ENCODE data around the gene CD83. TPM values are rescaled to one million over a fixed set of nuclear protein-coding genes. Genes with fewer than 3 reads are reported as not detected.
"Not testable (repeated sequence)": the region's sequence is repeated elsewhere in the genome, so short reads cannot be mapped to it uniquely, and the experiment has no call there.

The CD83 gene
- total RNA-seq = 3.3 and 6.6 TPM in 2 replicates
- 4.5 and 4.7 TPM in 2 replicates for polyA plus RNA-seq

GRCh38 chr6:14117158-14118090 lies at the start of gene CD83:
TSS of gene CD83 (plus strand) at chr6:14117772. CDS start at chr6:14117812, 40 bp downstream.
- H3K27ac ChIP-seq = no peak within 1 kb of the TSS
- peak within 1 kb of the TSS; percentile 52 for H3K4me3 ChIP-seq
- no peaks in the 10 kb centered on the region for H3K9me3 ChIP-seq (ENCODE audit: low read depth)
- H3K4me1 ChIP-seq (ENCODE audit: low read depth) = no peaks in the 10 kb centered on the region
- no peaks in the 10 kb centered on the region for H3K36me3 ChIP-seq
- DNase-seq (ENCODE audit: low read depth in 1 of 2, low spot score in 1 of 2) = peak; percentile 48 to 74
- H3K27me3 ChIP-seq = no peaks in the 10 kb centered on the region
- peak; percentile 19 for TF ChIP-seq CTCF (IDR thresholded peaks at IDR 0.05; ENCODE audit: low read depth, low read length)

GRCh38 chr6:14068133-14068532 lies 49.4 kb upstream of the CD83 start:
- no peaks in the 10 kb centered on the region for H3K9me3 ChIP-seq (ENCODE audit: low read depth)
- no peaks in the 10 kb centered on the region for H3K36me3 ChIP-seq
- H3K4me3 ChIP-seq = no peak overlapping the region
- no peaks in the 10 kb centered on the region for H3K4me1 ChIP-seq (ENCODE audit: low read depth)
- TF ChIP-seq CTCF (IDR thresholded peaks at IDR 0.05; ENCODE audit: low read depth, low read length) = no peak
- H3K27me3 ChIP-seq = no peaks in the 10 kb centered on the region
- peak in 1 of 2 donors; percentile 90 for DNase-seq (ENCODE audit: low read depth in 1 of 2, low spot score in 1 of 2)
- H3K27ac ChIP-seq = no peak overlapping the region

GRCh38 chr6:14068623-14069022 lies 48.9 kb upstream of the CD83 start:
- Histone ChIP-seq H3K4me3 (no peak overlapping the region), H3K27ac (no peak overlapping the region), H3K36me3 (no peaks in the 10 kb centered on the region), H3K9me3 (ENCODE audit: low read depth) (no peaks in the 10 kb centered on the region), H3K27me3 (no peaks in the 10 kb centered on the region), H3K4me1 (ENCODE audit: low read depth) (no peaks in the 10 kb centered on the region)
- no peak for TF ChIP-seq CTCF (IDR thresholded peaks at IDR 0.05; ENCODE audit: low read depth, low read length)
- DNase-seq (ENCODE audit: low read depth in 1 of 2, low spot score in 1 of 2) = no peak

GRCh38 chr6:14070457-14070856 lies 47.1 kb upstream of the CD83 start:
- no peaks in the 10 kb centered on the region for H3K36me3 ChIP-seq
- H3K27me3 ChIP-seq = no peaks in the 10 kb centered on the region
- no peak for TF ChIP-seq CTCF (IDR thresholded peaks at IDR 0.05; ENCODE audit: low read depth, low read length)
- H3K9me3 ChIP-seq (ENCODE audit: low read depth) = no peaks in the 10 kb centered on the region
- DNase-seq (ENCODE audit: low read depth in 1 of 2, low spot score in 1 of 2) = peak in 1 of 2 donors; percentile 58
- H3K27ac ChIP-seq = no peak overlapping the region
- no peak overlapping the region for H3K4me3 ChIP-seq
- H3K4me1 ChIP-seq (ENCODE audit: low read depth) = no peaks in the 10 kb centered on the region

- peak in 1 of 2 donors; percentile 20 for DNase-seq (ENCODE audit: low read depth in 1 of 2, low spot score in 1 of 2)
- Histone ChIP-seq H3K4me1 (ENCODE audit: low read depth) (no peaks in the 10 kb centered on the region), H3K4me3 (no peak overlapping the region), H3K27me3 (no peaks in the 10 kb centered on the region), H3K9me3 (ENCODE audit: low read depth) (no peaks in the 10 kb centered on the region), H3K36me3 (no peaks in the 10 kb centered on the region), H3K27ac (no peak overlapping the region)
- no peak for TF ChIP-seq CTCF (IDR thresholded peaks at IDR 0.05; ENCODE audit: low read depth, low read length)
Observed at GRCh38 chr6:14072084-14072483, 45.5 kb upstream of the CD83 start.

- not testable (repeated sequence) for H3K4me1 ChIP-seq (ENCODE audit: low read depth); H3K4me3 ChIP-seq; H3K36me3 ChIP-seq
Observed at GRCh38 chr6:14073561-14074354, 43.8 kb upstream of the CD83 start.

More at GRCh38 chr6:14073561-14074354, 43.8 kb upstream of the CD83 start:
- H3K27me3 ChIP-seq; H3K9me3 ChIP-seq (ENCODE audit: low read depth); DNase-seq (ENCODE audit: low read depth in 1 of 2, low spot score in 1 of 2); H3K27ac ChIP-seq: not testable (repeated sequence)
